Measurements from ENCODE around the gene RSU1. TPM values are rescaled to one million over a fixed set of nuclear protein-coding genes. Genes with fewer than 3 reads are reported as not detected.

The RSU1 gene
- total and polyA plus RNA-seq, 10 of the 15 experiments (the other 5 are each of a cell fraction or from before 2014, with no cell fraction given), result 49.2 to 139 (median 81.3) TPM

DNA sequence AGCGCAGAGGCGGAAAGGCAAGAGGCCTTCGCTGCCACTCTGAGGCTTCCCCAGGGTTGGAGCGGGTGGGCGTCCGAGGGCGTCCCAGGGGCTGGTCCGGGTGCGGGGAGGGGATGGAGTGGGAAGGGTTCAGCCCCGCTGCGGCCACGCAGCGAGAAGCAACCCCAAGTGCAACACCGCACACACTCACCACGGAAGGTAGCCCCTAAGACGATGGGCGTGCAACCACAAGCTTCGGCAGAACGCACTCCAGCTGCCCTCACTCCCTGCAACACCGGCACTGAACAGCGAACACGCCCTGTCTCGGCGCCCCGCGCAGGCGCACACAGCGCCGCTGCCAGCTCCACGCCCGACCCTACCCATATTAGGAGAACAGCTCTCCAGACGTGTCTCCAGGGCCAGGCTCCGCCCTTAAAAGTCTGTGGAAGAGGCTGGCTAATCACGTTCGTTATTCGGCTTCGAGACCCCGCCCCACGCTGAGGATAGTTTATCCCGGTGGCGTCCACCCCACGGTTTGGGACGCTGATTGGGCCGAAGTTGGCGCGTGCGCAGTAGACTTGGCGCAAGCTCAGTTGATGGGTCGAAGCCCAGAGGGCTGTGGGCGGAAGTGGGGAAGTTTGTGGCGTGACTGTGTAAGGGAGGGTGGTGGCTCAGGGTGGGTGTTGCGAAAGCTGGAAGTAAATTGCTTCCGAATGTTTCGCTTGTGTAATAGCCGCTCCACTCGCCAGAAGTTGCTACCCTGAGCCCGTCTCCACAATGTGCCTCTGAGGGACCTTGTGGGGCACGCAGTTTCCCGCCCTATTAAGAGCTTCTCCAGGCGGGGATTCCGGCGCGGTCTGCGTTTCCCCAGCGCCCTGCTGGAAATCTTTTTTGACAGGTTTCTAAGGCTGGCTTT, at the start of gene RSU1 (continued):
- TF ChIP-seq, protein P1, sequence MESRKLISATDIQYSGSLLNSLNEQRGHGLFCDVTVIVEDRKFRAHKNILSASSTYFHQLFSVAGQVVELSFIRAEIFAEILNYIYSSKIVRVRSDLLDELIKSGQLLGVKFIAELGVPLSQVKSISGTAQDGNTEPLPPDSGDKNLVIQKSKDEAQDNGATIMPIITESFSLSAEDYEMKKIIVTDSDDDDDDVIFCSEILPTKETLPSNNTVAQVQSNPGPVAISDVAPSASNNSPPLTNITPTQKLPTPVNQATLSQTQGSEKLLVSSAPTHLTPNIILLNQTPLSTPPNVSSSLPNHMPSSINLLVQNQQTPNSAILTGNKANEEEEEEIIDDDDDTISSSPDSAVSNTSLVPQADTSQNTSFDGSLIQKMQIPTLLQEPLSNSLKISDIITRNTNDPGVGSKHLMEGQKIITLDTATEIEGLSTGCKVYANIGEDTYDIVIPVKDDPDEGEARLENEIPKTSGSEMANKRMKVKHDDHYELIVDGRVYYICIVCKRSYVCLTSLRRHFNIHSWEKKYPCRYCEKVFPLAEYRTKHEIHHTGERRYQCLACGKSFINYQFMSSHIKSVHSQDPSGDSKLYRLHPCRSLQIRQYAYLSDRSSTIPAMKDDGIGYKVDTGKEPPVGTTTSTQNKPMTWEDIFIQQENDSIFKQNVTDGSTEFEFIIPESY (IDR thresholded peaks at IDR 0.05), result no peak
- TF ChIP-seq IKZF2 (IDR thresholded peaks at IDR 0.05) (peak; percentile 24 to 44; a peak in 3 of 4 replicates), SRF (IDR thresholded peaks at IDR 0.05; ENCODE audit: low read depth in 2 of 2, low read length in 2 of 2) (peak; percentile 98), CBFB (IDR thresholded peaks at IDR 0.05; ENCODE audit: low read depth) (peak; percentile 29; the same call in 1 of the 2 replicates), FOS (IDR thresholded peaks at IDR 0.05; ENCODE audit: borderline replicate concordance, extremely low read depth, insufficient read length) (no peak), BACH1 (IDR thresholded peaks at IDR 0.05; ENCODE audit: borderline replicate concordance) (no peak), KDM1A (IDR thresholded peaks at IDR 0.05; ENCODE audit: borderline replicate concordance) (no peak), KLF5 (IDR thresholded peaks at IDR 0.05; ENCODE audit: partially characterized antibody) (no peak), POLR2AphosphoS2 (IDR thresholded peaks at IDR 0.05; ENCODE audit: low read depth, low read length) (peak; percentile 58; the same call in 1 of the 2 replicates), MTA3 (IDR thresholded peaks at IDR 0.05; ENCODE audit: borderline replicate concordance, low read length) (no peak), TCF7 (IDR thresholded peaks at IDR 0.05; ENCODE audit: borderline replicate concordance) (no peak), NFXL1 (IDR thresholded peaks at IDR 0.05; ENCODE audit: borderline replicate concordance) (no peak), HCFC1 (IDR thresholded peaks at IDR 0.05; ENCODE audit: low read length) (peak; percentile 83), RBBP5 (conservative IDR thresholded peaks at IDR 0.05) (no peak), NRF1 (conservative IDR thresholded peaks at IDR 0.05; ENCODE audit: low read depth, low read length) (peak; percentile 71)
- TF ChIP-seq, protein P2, sequence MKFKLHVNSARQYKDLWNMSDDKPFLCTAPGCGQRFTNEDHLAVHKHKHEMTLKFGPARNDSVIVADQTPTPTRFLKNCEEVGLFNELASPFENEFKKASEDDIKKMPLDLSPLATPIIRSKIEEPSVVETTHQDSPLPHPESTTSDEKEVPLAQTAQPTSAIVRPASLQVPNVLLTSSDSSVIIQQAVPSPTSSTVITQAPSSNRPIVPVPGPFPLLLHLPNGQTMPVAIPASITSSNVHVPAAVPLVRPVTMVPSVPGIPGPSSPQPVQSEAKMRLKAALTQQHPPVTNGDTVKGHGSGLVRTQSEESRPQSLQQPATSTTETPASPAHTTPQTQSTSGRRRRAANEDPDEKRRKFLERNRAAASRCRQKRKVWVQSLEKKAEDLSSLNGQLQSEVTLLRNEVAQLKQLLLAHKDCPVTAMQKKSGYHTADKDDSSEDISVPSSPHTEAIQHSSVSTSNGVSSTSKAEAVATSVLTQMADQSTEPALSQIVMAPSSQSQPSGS (IDR thresholded peaks at IDR 0.05; ENCODE audit: low read length), result no peak
- TF ChIP-seq, protein P3, sequence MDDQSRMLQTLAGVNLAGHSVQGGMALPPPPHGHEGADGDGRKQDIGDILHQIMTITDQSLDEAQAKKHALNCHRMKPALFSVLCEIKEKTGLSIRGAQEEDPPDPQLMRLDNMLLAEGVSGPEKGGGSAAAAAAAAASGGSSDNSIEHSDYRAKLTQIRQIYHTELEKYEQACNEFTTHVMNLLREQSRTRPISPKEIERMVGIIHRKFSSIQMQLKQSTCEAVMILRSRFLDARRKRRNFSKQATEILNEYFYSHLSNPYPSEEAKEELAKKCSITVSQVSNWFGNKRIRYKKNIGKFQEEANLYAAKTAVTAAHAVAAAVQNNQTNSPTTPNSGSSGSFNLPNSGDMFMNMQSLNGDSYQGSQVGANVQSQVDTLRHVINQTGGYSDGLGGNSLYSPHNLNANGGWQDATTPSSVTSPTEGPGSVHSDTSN (IDR thresholded peaks at IDR 0.05; ENCODE audit: insufficient replicate concordance, low read depth, low read length), result no peak
- TF ChIP-seq, protein P4, sequence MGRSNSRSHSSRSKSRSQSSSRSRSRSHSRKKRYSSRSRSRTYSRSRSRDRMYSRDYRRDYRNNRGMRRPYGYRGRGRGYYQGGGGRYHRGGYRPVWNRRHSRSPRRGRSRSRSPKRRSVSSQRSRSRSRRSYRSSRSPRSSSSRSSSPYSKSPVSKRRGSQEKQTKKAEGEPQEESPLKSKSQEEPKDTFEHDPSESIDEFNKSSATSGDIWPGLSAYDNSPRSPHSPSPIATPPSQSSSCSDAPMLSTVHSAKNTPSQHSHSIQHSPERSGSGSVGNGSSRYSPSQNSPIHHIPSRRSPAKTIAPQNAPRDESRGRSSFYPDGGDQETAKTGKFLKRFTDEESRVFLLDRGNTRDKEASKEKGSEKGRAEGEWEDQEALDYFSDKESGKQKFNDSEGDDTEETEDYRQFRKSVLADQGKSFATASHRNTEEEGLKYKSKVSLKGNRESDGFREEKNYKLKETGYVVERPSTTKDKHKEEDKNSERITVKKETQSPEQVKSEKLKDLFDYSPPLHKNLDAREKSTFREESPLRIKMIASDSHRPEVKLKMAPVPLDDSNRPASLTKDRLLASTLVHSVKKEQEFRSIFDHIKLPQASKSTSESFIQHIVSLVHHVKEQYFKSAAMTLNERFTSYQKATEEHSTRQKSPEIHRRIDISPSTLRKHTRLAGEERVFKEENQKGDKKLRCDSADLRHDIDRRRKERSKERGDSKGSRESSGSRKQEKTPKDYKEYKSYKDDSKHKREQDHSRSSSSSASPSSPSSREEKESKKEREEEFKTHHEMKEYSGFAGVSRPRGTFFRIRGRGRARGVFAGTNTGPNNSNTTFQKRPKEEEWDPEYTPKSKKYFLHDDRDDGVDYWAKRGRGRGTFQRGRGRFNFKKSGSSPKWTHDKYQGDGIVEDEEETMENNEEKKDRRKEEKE (IDR thresholded peaks at IDR 0.05), result no peak
